Smooth muscle cell (in vitro differentiated cells): ENCODE results near the gene SFSWAP. TPM values are rescaled to one million over a fixed set of nuclear protein-coding genes. Genes with fewer than 3 reads are reported as not detected.

ENCODE experiments used
- DNase-seq: peaks from one replicate; lab custom pipeline; 2025; ENCODE audit not compliant: unreplicated experiment; lab: John Stamatoyannopoulos, UW
- H2AFZ ChIP-seq: fragments of 200-600 bp; sonication (generic); 2 replicates; pipeline ENCODE4 v1.6.0; 2016; ENCODE audit warnings: antibody characterized with exemption, low read depth, mild to moderate bottlenecking
- H3F3A ChIP-seq: fragments of 200-600 bp; sonication (generic); 2 replicates; pipeline ENCODE4 v1.6.0; 2017; ENCODE audit warnings: antibody characterized with exemption, low read depth
- H3K27ac ChIP-seq: fragments of 200-600 bp; sonication (generic); 2 replicates; pipeline ENCODE4 v1.5.1; 2016; ENCODE audit warnings: low read depth, mild to moderate bottlenecking
- H3K27me3 ChIP-seq: fragments of 200-600 bp; sonication (generic); 2 replicates; pipeline ENCODE4 v1.6.1; 2016; ENCODE audit warnings: low read depth, mild to moderate bottlenecking
- H3K36me3 ChIP-seq: fragments of 200-600 bp; sonication (generic); 2 replicates; pipeline ENCODE4 v1.5.1; 2016; ENCODE audit warnings: low read depth
- H3K4me1 ChIP-seq: fragments of 200-600 bp; sonication (generic); 2 replicates; pipeline ENCODE4 v1.5.1; 2016; ENCODE audit warnings: low read depth
- H3K4me2 ChIP-seq: fragments of 200-600 bp; sonication (generic); 2 replicates; pipeline ENCODE4 v1.6.0; 2016; ENCODE audit warnings: mild to moderate bottlenecking
- H3K4me3 ChIP-seq: fragments of 200-600 bp; sonication (generic); 2 replicates; pipeline ENCODE4 v1.5.1; 2016; ENCODE audit warnings: mild to moderate bottlenecking
- H3K79me2 ChIP-seq: fragments of 200-600 bp; sonication (generic); 2 replicates; pipeline ENCODE4 v1.6.0; 2016; ENCODE audit warnings: low read depth, mild to moderate bottlenecking
- H3K9ac ChIP-seq: fragments of 200-600 bp; sonication (generic); 2 replicates; pipeline ENCODE4 v1.6.0; 2016; ENCODE audit warnings: low read depth
- H3K9me3 ChIP-seq: fragments of 200-600 bp; sonication (generic); replicated peaks from 2 replicates; pipeline ENCODE4 v1.5.1; 2016; ENCODE audit warnings: low read depth
- H4K20me1 ChIP-seq: fragments of 200-600 bp; sonication (generic); 2 replicates; pipeline ENCODE4 v1.6.0; 2016; ENCODE audit warnings: low read depth
- WGBS: methylation state at CpG from one replicate; pipeline ENCODE4 v1.1.7; 2016; ENCODE audit warnings: low lambda C conversion rate; 5-methylcytosine and 5-hydroxymethylcytosine counted together
- polyA plus RNA-seq: library from polyadenylated mRNA; unstranded; fragments of >200 nt; fragmentation: Nextera tagmentation; extraction: Ambion mirVana; gene quantifications from 2 replicates; pipeline ENCODE4 v1.2.1, GENCODE V29; 2016
- small RNA-seq: library from RNA; depleted of rRNA; stranded (forward); fragments of <200 nt; gene quantifications from one replicate; pipeline ENCODE3, GENCODE V24; 2014
- total RNA-seq: library from RNA; depleted of rRNA; stranded (reverse); fragments of >200 nt; gene quantifications from 2 replicates; pipeline ENCODE4 v1.2.3, GENCODE V29; 2014
- TF ChIP-seq, protein P1 (sequence below): fragments of 200-600 bp; sonication (generic); IDR thresholded peaks from 2 replicates; pipeline ENCODE4 v1.5.1; 2017; ENCODE audit warnings: borderline replicate concordance, mild to moderate bottlenecking, antibody characterized with exemption; ENCODE audit not compliant: insufficient read depth, poor library complexity, severe bottlenecking

The SFSWAP gene
- total and polyA plus RNA-seq, 2 experiments from 2014 or later: 24.1 to 32.3 TPM

DNA sequence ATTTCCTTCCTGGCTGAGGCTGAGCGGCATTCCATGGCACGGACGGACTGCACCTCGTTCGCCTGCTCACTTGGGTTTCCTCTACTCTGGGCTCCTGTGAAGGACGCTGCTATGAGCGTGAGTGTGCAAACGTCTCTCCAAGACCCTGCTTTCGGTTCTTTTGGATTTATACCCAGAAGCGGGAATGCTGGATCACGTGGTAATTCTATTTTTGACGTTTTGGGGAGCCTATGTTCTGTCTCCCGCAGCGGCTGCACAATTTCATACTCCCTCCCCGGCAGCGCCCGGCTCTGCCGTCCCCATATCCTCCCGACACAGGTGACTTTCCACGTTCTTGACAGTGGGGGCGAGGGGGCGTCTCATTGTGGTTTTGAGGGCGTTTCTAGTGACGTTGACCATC is 137.9 kb downstream of the SFSWAP start:
- Histone ChIP-seq H4K20me1 (no peaks in the 10 kb centered on the region), H3K4me2 (no peak overlapping the region), H3K27me3 (no peaks in the 10 kb centered on the region), H2AFZ (no peak overlapping the region), H3K36me3 (no peaks in the 10 kb centered on the region), H3K79me2 (no peaks in the 10 kb centered on the region), H3K4me1 (no peaks in the 10 kb centered on the region), H3K27ac (no peak overlapping the region), H3K9me3 (no peaks in the 10 kb centered on the region), H3K4me3 (no peak overlapping the region), H3K9ac (no peak overlapping the region), H3F3A (no peaks in the 10 kb centered on the region)
- 95% methylated on average over 24 of the region's 24 CpGs for WGBS
- TF ChIP-seq, protein P1, sequence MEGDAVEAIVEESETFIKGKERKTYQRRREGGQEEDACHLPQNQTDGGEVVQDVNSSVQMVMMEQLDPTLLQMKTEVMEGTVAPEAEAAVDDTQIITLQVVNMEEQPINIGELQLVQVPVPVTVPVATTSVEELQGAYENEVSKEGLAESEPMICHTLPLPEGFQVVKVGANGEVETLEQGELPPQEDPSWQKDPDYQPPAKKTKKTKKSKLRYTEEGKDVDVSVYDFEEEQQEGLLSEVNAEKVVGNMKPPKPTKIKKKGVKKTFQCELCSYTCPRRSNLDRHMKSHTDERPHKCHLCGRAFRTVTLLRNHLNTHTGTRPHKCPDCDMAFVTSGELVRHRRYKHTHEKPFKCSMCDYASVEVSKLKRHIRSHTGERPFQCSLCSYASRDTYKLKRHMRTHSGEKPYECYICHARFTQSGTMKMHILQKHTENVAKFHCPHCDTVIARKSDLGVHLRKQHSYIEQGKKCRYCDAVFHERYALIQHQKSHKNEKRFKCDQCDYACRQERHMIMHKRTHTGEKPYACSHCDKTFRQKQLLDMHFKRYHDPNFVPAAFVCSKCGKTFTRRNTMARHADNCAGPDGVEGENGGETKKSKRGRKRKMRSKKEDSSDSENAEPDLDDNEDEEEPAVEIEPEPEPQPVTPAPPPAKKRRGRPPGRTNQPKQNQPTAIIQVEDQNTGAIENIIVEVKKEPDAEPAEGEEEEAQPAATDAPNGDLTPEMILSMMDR: no peak
- DNase-seq: no peak

Small RNAs within 50 kb of the gene (small RNA-seq; reads per million reads assigned to genes)
- gene RNA5SP377: not detected
- gene RNA5SP378: not detected
- gene RNU6-1017P: not detected

Other genes with a start within 250 kb of the SFSWAP start
- gene MMP17, start 117.3 kb downstream of the SFSWAP start, total RNA-seq: 0.81 and 1.6 TPM in 2 replicates
- 1.3 and 4.3 TPM in 2 replicates for gene MMP17, start 117.3 kb downstream of the SFSWAP start, polyA plus RNA-seq
- 8.1 and 10.5 TPM in 2 replicates for gene ULK1, start 183.5 kb downstream of the SFSWAP start, total RNA-seq
- 8.5 and 19.9 TPM in 2 replicates for gene ULK1, start 183.5 kb downstream of the SFSWAP start, polyA plus RNA-seq
- 2.6 and 22.2 TPM in 2 replicates for gene PUS1, start 218.2 kb downstream of the SFSWAP start, total RNA-seq
- gene PUS1, start 218.2 kb downstream of the SFSWAP start, polyA plus RNA-seq: 6.6 and 18.5 TPM in 2 replicates
- gene EP400, start 238.9 kb downstream of the SFSWAP start, total RNA-seq: 10.9 and 13.6 TPM in 2 replicates
- gene EP400, start 238.9 kb downstream of the SFSWAP start, polyA plus RNA-seq: 6.6 and 9.8 TPM in 2 replicates